PC-9 (cell line): Measurements from ENCODE around the gene CHST12. TPM values are rescaled to one million over a fixed set of nuclear protein-coding genes. Genes with fewer than 3 reads are reported as not detected.

Experiments
- BruUV-seq: library from RNA; stranded (reverse); fragments of 400-500 nt; replicated peaks from 2 replicates; lab custom pipeline; 2021; lab: Mats Ljungman, UMichigan
- CTCF ChIA-PET: fragments of 300-600 bp; sonication (Branson Sonifier 250); formaldehyde crosslinking; loops from one replicate; lab custom pipeline; 2022; ENCODE audit warnings: antibody characterized with exemption; lab: Charles Lee
- POLR2A ChIA-PET: fragments of 300-600 bp; sonication (Branson Sonifier 250); formaldehyde crosslinking; loops from one replicate; lab custom pipeline; 2022; ENCODE audit warnings: antibody characterized with exemption; ENCODE audit not compliant: unreplicated experiment; lab: Charles Lee
- DNase-seq, 2 experiments: peaks; one replicate each; pipeline versions ENCODE4 v3.0.0 to v3.0.0-alpha.2; 2015 to 2022; ENCODE audit warnings: mixed read lengths in 1 of 2
- H2AFZ ChIP-seq: fragments of 200-600 bp; sonication (generic); 2 replicates; pipeline ENCODE4 v1.8.1; 2017; ENCODE audit warnings: antibody characterized with exemption
- H3F3A ChIP-seq: fragments of 200-600 bp; sonication (generic); 2 replicates; pipeline ENCODE4 v1.8.1; 2017; ENCODE audit warnings: antibody characterized with exemption, mild to moderate bottlenecking, low read depth; ENCODE audit not compliant: insufficient read depth
- H3K27ac ChIP-seq: fragments of 200-600 bp; sonication (generic); 2 replicates; pipeline ENCODE4 v1.6.1; 2016; ENCODE audit warnings: mixed run types
- H3K27me3 ChIP-seq: fragments of 200-600 bp; sonication (generic); 2 replicates; pipeline ENCODE4 v1.6.1; 2016; ENCODE audit warnings: low read depth, mixed run types; ENCODE audit not compliant: insufficient read depth
- H3K36me3 ChIP-seq: fragments of 200-600 bp; sonication (generic); 2 replicates; pipeline ENCODE4 v1.6.1; 2016; ENCODE audit warnings: low read depth, mixed run types
- H3K4me1 ChIP-seq: fragments of 200-600 bp; sonication (generic); replicated peaks from 2 replicates; pipeline ENCODE4 v1.6.1; 2016; ENCODE audit warnings: mixed run types; ENCODE audit not compliant: insufficient read depth
- H3K4me2 ChIP-seq: fragments of 200-600 bp; sonication (generic); 2 replicates; pipeline ENCODE4 v1.6.1; 2017; ENCODE audit warnings: mixed run types
- H3K4me3 ChIP-seq: fragments of 200-600 bp; sonication (generic); 2 replicates; pipeline ENCODE4 v1.6.1; 2016; ENCODE audit warnings: mixed run types
- H3K79me2 ChIP-seq: fragments of 200-600 bp; sonication (generic); 2 replicates; pipeline ENCODE4 v1.6.1; 2017; ENCODE audit warnings: low read depth, mixed run types
- H3K9me2 ChIP-seq: fragments of 200-600 bp; sonication (generic); 2 replicates; pipeline ENCODE4 v1.8.1; 2017; ENCODE audit warnings: mild to moderate bottlenecking; ENCODE audit not compliant: insufficient read depth
- H3K9me3 ChIP-seq: fragments of 200-600 bp; sonication (generic); 2 replicates; pipeline ENCODE4 v1.8.1; 2016; ENCODE audit warnings: low read depth; ENCODE audit not compliant: insufficient read depth
- H4K20me1 ChIP-seq: fragments of 200-600 bp; sonication (generic); 2 replicates; pipeline ENCODE4 v1.8.1; 2017; ENCODE audit not compliant: insufficient read depth
- CTCF ChIP-seq: fragments of 200-600 bp; sonication (generic); conservative IDR thresholded peaks from 2 replicates; pipeline ENCODE4 v1.6.1; 2017; ENCODE audit warnings: mixed run types, antibody characterized with exemption, mild to moderate bottlenecking, moderate library complexity
- EZH2 ChIP-seq: fragments of 200-600 bp; sonication (generic); IDR thresholded peaks from 2 replicates; pipeline ENCODE4 v1.8.0; 2017; ENCODE audit warnings: antibody characterized with exemption, low read depth
- intact Hi-C: fragments of 100-400 bp; cut with micrococcal nuclease; formaldehyde crosslinking; loops from one replicate; pipeline ENCODE4 v1.10.0; 2022; ENCODE audit not compliant: unreplicated experiment
- total RNA-seq: library from RNA; stranded (reverse); gene quantifications from 2 replicates; pipeline ENCODE4 v1.2.3, GENCODE V29; 2021

Gene CHST12
- total RNA-seq, 1 experiment from 2014 or later = 25.9 TPM

DNA sequence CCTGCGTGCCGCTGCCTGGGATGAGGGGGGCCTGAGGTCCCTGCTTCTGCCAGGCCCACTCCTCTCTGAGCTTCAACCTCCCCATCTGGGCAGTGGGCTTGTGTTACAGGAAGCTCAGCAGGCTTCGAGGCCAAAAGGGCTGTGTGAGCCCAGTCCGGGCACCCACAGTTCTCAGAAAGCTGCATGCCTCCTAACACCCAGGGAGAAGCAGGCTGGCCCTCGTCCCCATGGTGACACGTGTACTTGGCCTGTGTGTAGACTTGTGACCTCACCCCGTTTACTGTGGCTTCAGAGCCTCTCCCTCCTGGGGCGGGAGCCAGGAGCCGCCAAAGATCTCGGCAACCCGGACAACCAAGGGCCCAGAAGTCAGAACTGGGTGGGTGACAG lies 75.0 kb downstream of the CHST12 start:
- ChIA-PET CTCF (interaction anchor here (0.5 kb wide), 1 partner anchor 87 kb away, joined by 3 read pairs; no protein-coding TSS in a partner anchor), POLR2A (no interaction called here)
- intact Hi-C loops = loop anchor here (5.0 kb wide), 2 partner anchors 44 to 79 kb away; partner anchors contain the start of genes BRAT1 and IQCE
- Histone ChIP-seq H3F3A (peaks cover 5% of the 10 kb centered on the region; the same call in 1 of the 2 replicates), H3K79me2 (no peaks in the 10 kb centered on the region), H3K9me2 (no peaks in the 10 kb centered on the region), H4K20me1 (no peaks in the 10 kb centered on the region), H3K36me3 (no peaks in the 10 kb centered on the region), H3K9me3 (no peaks in the 10 kb centered on the region; the same call in 1 of the 2 replicates), H3K4me2 (no peak overlapping the region), H2AFZ (no peak overlapping the region), H3K27ac (no peak overlapping the region), H3K27me3 (peaks cover 3% of the 10 kb centered on the region; the same call in 1 of the 2 replicates), H3K4me3 (no peak overlapping the region), H3K4me1 (peaks cover 8% of the 10 kb centered on the region; the same call in 1 of the 2 replicates)
- BruUV-seq = no TSS peak
- DNase-seq = peak; percentile 57 to 61
- no peak for TF ChIP-seq EZH2
- TF ChIP-seq CTCF = no peak

DNA sequence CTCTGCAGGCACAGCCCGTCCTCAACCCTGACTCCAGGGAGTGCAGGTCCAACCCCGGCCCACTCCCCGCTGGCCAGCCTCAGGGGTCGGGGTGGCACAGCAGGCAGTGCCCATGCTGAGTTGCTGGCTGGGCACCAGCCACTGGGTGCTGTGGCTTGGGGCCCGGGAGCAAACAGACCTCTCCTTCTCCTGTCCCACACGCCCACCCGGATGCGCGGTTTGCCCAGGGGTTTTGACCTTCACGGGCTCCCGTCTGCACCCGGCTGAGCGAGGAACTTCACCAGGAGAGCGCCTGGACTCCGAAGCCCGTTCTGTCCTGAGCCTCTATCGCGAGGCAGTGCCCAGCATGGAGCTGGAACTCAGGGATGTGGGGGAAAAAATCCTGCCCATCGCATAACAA lies 75.4 kb downstream of the CHST12 start:
- Histone ChIP-seq H2AFZ (no peak overlapping the region), H3K27me3 (peaks cover 3% of the 10 kb centered on the region; the same call in 1 of the 2 replicates), H3K36me3 (no peaks in the 10 kb centered on the region), H3K4me2 (no peak overlapping the region), H3F3A (peaks cover under 1% of the 10 kb centered on the region; the same call in 1 of the 2 replicates), H3K9me3 (no peaks in the 10 kb centered on the region; the same call in 1 of the 2 replicates), H3K27ac (no peak overlapping the region), H3K9me2 (no peaks in the 10 kb centered on the region), H4K20me1 (no peaks in the 10 kb centered on the region), H3K4me3 (no peak overlapping the region), H3K79me2 (no peaks in the 10 kb centered on the region), H3K4me1 (peaks cover 8% of the 10 kb centered on the region; the same call in 1 of the 2 replicates)
- intact Hi-C loops = loop anchor here (5.0 kb wide), 2 partner anchors 44 to 79 kb away; partner anchors contain the start of genes BRAT1 and IQCE
- DNase-seq = peak in 1 of 2 experiments; percentile 25
- ChIA-PET CTCF (interaction anchor here (0.5 kb wide), 1 partner anchor 87 kb away, joined by 3 read pairs; no protein-coding TSS in a partner anchor), POLR2A (no interaction called here)
- no TSS peak for BruUV-seq
- TF ChIP-seq EZH2 (no peak), CTCF (no peak)

DNA sequence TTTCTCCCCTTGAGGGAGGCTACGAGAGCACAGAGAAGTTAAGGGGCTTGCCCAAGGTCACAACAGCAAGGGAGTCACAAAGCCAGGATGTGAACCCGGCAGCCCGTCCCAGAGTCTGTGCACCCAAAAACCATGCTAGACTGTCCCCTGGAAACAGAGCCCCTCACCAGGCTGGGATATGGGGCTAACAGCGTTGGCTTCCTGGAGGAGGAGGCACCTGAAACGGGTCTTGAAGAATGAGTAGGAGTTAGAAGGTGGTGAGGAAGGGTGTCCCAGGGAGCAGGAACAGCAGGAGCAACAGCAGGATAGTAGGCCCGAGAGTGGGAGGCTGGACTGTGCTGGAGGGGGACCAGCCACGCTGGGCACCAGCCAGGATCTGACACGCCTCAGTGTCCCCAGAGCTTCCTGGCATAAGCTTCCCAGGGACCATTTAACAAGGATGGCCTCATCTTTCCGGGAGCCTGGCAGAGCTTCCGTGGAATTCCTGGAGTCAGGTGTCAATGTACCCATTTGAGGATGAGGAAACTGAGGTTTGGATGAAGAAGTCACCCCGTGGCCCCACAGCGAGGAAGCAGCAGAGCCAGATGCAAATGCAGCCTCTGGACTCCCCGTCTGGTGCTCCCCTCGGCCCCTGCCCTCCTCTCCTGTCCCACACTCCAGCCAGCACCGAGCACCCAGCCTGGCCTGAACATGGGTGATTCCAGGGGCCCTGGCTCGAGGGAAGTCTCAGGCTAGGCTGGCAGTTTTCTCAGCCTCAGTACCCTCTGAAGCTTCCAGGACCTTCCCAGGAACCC lies 76.1 kb downstream of the CHST12 start:
- no peaks in the 10 kb centered on the region for H3K79me2 ChIP-seq
- no peak overlapping the region for H2AFZ ChIP-seq
- no peak overlapping the region for H3K4me2 ChIP-seq
- ChIA-PET CTCF (interaction anchor here (0.5 to 1.1 kb wide), 2 partner anchors 79 to 93 kb away, joined by 3 read pairs; partner anchors contain the start of gene IQCE), POLR2A (no interaction called here)
- no peaks in the 10 kb centered on the region for H3K9me2 ChIP-seq
- intact Hi-C loops = loop anchor here (5.0 kb wide), 2 partner anchors 43 to 78 kb away; partner anchors contain the start of genes BRAT1 and IQCE
- peak in 1 of 2 experiments; percentile 21 for DNase-seq
- no TSS peak for BruUV-seq
- H3F3A ChIP-seq = peaks cover 3% of the 10 kb centered on the region; the same call in 1 of the 2 replicates
- TF ChIP-seq EZH2 (no peak), CTCF (no peak)
- H3K4me3 ChIP-seq = no peak overlapping the region
- no peaks in the 10 kb centered on the region for H4K20me1 ChIP-seq
- H3K27ac ChIP-seq = no peak overlapping the region
- H3K36me3 ChIP-seq = no peaks in the 10 kb centered on the region
- H3K27me3 ChIP-seq = peaks cover 3% of the 10 kb centered on the region; the same call in 1 of the 2 replicates
- H3K9me3 ChIP-seq = no peaks in the 10 kb centered on the region; the same call in 1 of the 2 replicates
- H3K4me1 ChIP-seq = peaks cover 8% of the 10 kb centered on the region; the same call in 1 of the 2 replicates
